ENCODE data around the gene TTBK2. TPM values are rescaled to one million over a fixed set of nuclear protein-coding genes. Genes with fewer than 3 reads are reported as not detected.
A peak's percentile ranks its signal among the peaks of the same experiment; 100 is the strongest.

The TTBK2 gene
- total RNA-seq, 1 experiment from 2014 or later, result 18.6 TPM

GRCh38 chr15:42784705-42785104 is 135.9 kb downstream of the TTBK2 start:
- Mint-ChIP-seq H3K4me3 (no peak overlapping the region), H3K27me3 (ENCODE audit: low read depth) (no peaks in the 10 kb centered on the region), H3K4me1 (0 out of 2 replicates have a peak, but pooled peaks cover 4% of the 10 kb centered on the region), H3K9me3 (no peaks in the 10 kb centered on the region), H3K36me3 (no peaks in the 10 kb centered on the region; the same call in 1 of the 2 replicates), H3K27ac (peak overlapping the region; percentile 5; the same call in 1 of the 2 replicates)
- DNase-seq (ENCODE audit: low spot score) (no peak), ATAC-seq (no peak)
- POLR2A ChIA-PET, result interaction anchor here (0.7 kb wide), 2 partner anchors 77 to 385 kb away, joined by 4 to 8 read pairs; no protein-coding TSS in a partner anchor
- TF ChIP-seq USF1 (CRISPR knock-in tag; IDR thresholded peaks at IDR 0.05) (no peak), AR (CRISPR knock-in tag; IDR thresholded peaks at IDR 0.05) (no peak), TEAD1 (CRISPR knock-in tag; IDR thresholded peaks at IDR 0.05) (no peak), ZNF671 (CRISPR knock-in tag; IDR thresholded peaks at IDR 0.05) (no peak), E2F4 (CRISPR knock-in tag; IDR thresholded peaks at IDR 0.05; ENCODE audit: borderline replicate concordance, low read depth) (no peak)
- CTCF ChIA-PET, result interaction anchor here (0.9 to 1.8 kb wide), 4 partner anchors 17 to 142 kb away, joined by 3 to 11 read pairs (median 4); no protein-coding TSS in a partner anchor

- no peak overlapping the region for H3K4me3 Mint-ChIP-seq
- DNase-seq (ENCODE audit: low spot score) (no peak), ATAC-seq (no peak)
- POLR2A ChIA-PET, result no interaction called here
- H3K27me3 Mint-ChIP-seq (ENCODE audit: low read depth), result no peaks in the 10 kb centered on the region
- CTCF ChIA-PET, result no interaction called here
- no peaks in the 10 kb centered on the region for H3K9me3 Mint-ChIP-seq
- no peaks in the 10 kb centered on the region; the same call in 1 of the 2 replicates for H3K36me3 Mint-ChIP-seq
- no peak for TF ChIP-seq GTF2I (CRISPR knock-in tag; conservative IDR thresholded peaks at IDR 0.05)
- H3K4me1 Mint-ChIP-seq, result 0 out of 2 replicates have a peak, but pooled peaks cover 4% of the 10 kb centered on the region
- no peak overlapping the region for H3K27ac Mint-ChIP-seq
Measured at GRCh38 chr15:42782716-42783115, 137.9 kb downstream of the TTBK2 start.

GRCh38 chr15:42775416-42775815 is 145.2 kb downstream of the TTBK2 start:
- no peak for ATAC-seq
- ChIA-PET POLR2A (no interaction called here), CTCF (interaction anchor here (1.4 to 1.9 kb wide), 2 partner anchors 26 to 151 kb away, joined by 3 to 6 read pairs; no protein-coding TSS in a partner anchor)
- H3K27me3 Mint-ChIP-seq (ENCODE audit: low read depth), result no peaks in the 10 kb centered on the region
- no peak overlapping the region for H3K27ac Mint-ChIP-seq
- 0 out of 2 replicates have a peak, but pooled peaks cover 3% of the 10 kb centered on the region for H3K4me1 Mint-ChIP-seq
- no peaks in the 10 kb centered on the region; the same call in 1 of the 2 replicates for H3K36me3 Mint-ChIP-seq
- no peak overlapping the region for H3K4me3 Mint-ChIP-seq
- no peaks in the 10 kb centered on the region for H3K9me3 Mint-ChIP-seq
- DNase-seq (ENCODE audit: low spot score), result no peak
- no peak for TF ChIP-seq ETV6 (CRISPR knock-in tag; IDR thresholded peaks at IDR 0.05)
- TF ChIP-seq FOXJ3 (CRISPR knock-in tag; IDR thresholded peaks at IDR 0.05; ENCODE audit: borderline replicate concordance), result no peak
- no peak for TF ChIP-seq CDX4 (CRISPR knock-in tag; IDR thresholded peaks at IDR 0.05; ENCODE audit: borderline replicate concordance)
- no peak for TF ChIP-seq ZNF219 (CRISPR knock-in tag; IDR thresholded peaks at IDR 0.05; ENCODE audit: borderline replicate concordance)
- TF ChIP-seq RELA (CRISPR knock-in tag; IDR thresholded peaks at IDR 0.05; ENCODE audit: borderline replicate concordance), result no peak
- TF ChIP-seq E2F1 (CRISPR knock-in tag; IDR thresholded peaks at IDR 0.05), result no peak
- no peak for TF ChIP-seq OVOL2 (CRISPR knock-in tag; IDR thresholded peaks at IDR 0.05; ENCODE audit: borderline replicate concordance)
- no peak for TF ChIP-seq NFYB (CRISPR knock-in tag; conservative IDR thresholded peaks at IDR 0.05; ENCODE audit: low read depth)
- TF ChIP-seq ZNF396 (CRISPR knock-in tag; IDR thresholded peaks at IDR 0.05; ENCODE audit: borderline replicate concordance), result no peak
- TF ChIP-seq MAX (CRISPR knock-in tag; IDR thresholded peaks at IDR 0.05), result no peak
- no peak for TF ChIP-seq ATF3 (CRISPR knock-in tag; conservative IDR thresholded peaks at IDR 0.05)
- TF ChIP-seq ZNF532 (CRISPR knock-in tag; IDR thresholded peaks at IDR 0.05; ENCODE audit: borderline replicate concordance), result no peak
- no peak for TF ChIP-seq ZNF423 (CRISPR knock-in tag; IDR thresholded peaks at IDR 0.05)
- no peak for TF ChIP-seq SP1 (CRISPR knock-in tag; conservative IDR thresholded peaks at IDR 0.05)
- TF ChIP-seq SMAD4 (CRISPR knock-in tag; IDR thresholded peaks at IDR 0.05), result no peak

Measured in WTC11 (cell line).